Effector CD4-positive, alpha-beta T cell (primary cell): ENCODE measurements around the gene DCT.

Experiments
- DNase-seq: peaks from one replicate; pipeline ENCODE4 v3.0.0-alpha.2; 2020

The DCT gene

DNA sequence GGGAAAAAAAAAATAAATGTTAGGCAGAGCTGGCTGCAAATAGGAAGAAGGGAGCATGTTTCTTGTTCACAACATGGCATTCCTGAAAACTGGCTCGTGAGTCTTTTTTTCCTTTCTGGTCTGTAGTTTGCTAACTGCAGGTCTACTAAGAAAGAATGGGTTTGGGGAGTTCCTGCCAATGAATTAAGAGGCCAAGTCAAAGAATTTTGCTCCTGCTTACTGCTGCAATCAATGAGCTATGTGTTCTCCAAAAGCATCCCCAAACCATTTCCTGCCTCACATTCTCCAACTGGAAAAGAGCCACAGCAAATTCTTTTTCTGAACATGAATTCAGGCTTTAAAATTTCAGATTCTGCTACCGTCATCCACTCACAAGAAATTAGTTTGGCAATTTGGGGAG lies 88.6 kb downstream of the DCT start:
- DNase-seq: no peak

DNA sequence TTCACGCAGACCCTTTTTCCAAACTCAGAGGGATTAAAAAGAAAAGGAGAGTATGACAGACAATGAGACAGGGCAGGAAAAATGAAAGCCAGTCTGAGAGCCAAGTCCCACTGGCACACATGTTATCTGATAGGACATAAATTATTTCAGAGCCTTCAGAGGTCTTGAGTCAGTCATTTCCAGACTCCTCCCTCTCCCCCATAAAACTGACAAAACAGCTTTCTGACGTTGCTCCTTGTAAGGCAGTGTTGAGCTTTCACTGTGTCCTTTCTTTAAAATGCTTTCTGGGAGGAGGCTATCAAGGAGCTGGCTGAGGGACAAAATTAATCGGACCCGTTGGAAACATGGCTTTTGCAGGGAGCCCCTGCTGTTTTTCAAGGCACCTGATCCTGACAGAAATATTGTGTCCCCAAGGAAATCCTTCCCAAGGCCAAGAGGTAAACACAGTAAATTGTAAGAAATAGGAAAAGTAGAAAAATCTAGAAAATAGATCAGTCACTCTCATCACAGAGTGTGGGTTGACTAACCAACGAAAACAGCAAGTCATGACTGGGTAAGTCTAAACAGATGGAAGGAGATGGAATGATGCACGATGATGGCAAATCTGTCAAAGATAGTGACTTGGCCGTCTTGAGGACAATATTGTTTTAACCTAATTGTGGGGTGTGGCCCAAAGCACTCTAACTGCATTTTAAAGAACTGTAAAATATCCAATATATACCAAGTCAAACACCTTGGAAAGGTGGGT lies 89.7 kb downstream of the DCT start:
- DNase-seq: no peak

DNA sequence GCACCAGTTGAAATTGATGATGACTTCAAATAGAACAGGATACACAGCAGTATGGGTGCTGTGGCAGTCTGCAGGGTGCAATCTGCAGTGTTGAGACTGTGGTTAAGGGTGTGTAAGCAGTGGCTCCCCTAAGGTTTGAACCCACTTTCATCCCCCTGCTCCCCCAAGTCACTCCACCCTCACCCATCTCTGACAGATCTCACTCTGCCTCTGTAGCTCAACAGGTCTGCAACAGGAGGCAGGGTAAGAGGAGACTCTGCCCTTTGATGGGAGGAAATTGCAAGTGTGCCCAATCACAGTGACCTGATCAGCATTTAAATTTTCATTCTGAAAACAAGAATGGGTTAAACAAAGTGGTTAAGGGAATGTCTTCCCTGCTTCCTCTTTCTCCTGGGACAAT lies 92.4 kb downstream of the DCT start:
- DNase-seq: no peak
